WTC11 (cell line): Measurements from ENCODE around the gene FATE1. TPM values are rescaled to one million over a fixed set of nuclear protein-coding genes. Genes with fewer than 3 reads are reported as not detected.

Experiments used
- ATAC-seq: fragments of 200-7000 bp; cut with Tn5 transposase; 2 replicates; pipeline ENCODE4 v1.10.0; 2021; ENCODE audit warnings: mild to moderate bottlenecking, moderate library complexity
- CTCF ChIA-PET: fragments of 300-600 bp; sonication (Branson Sonifier 250); formaldehyde crosslinking; loops from one replicate; lab custom pipeline; 2021; ENCODE audit warnings: antibody characterized with exemption; lab: Charles Lee
- POLR2A ChIA-PET: fragments of 350-600 bp; sonication (Branson Sonifier 250); formaldehyde crosslinking; loops from one replicate; lab custom pipeline; 2021; ENCODE audit warnings: antibody characterized with exemption; lab: Charles Lee
- DNase-seq: peaks from one replicate; pipeline ENCODE4 v3.0.0; 2021; ENCODE audit warnings: low spot score
- H3K27ac Mint-ChIP-seq: 2 replicates; pipeline ENCODE4 v1.8.0; 2021; ENCODE audit warnings: mixed read lengths
- H3K27me3 Mint-ChIP-seq: 2 replicates; pipeline ENCODE4 v1.8.0; 2021; ENCODE audit warnings: low read depth, mild to moderate bottlenecking, moderate library complexity, mixed read lengths
- H3K36me3 Mint-ChIP-seq: 2 replicates; pipeline ENCODE4 v1.8.0; 2021; ENCODE audit warnings: mixed read lengths
- H3K4me1 Mint-ChIP-seq: 2 replicates; pipeline ENCODE4 v1.8.0; 2022; ENCODE audit warnings: mixed read lengths
- H3K4me3 Mint-ChIP-seq: 2 replicates; pipeline ENCODE4 v1.8.0; 2021; ENCODE audit warnings: mild to moderate bottlenecking, moderate library complexity, mixed read lengths
- H3K9me3 Mint-ChIP-seq: 2 replicates; pipeline ENCODE4 v1.8.0; 2021; ENCODE audit warnings: mixed read lengths
- ATF1 ChIP-seq: sonication (generic); formaldehyde crosslinking; IDR thresholded peaks from 2 replicates; pipeline ENCODE4 v1.8.1; 2023; ENCODE audit warnings: mild to moderate bottlenecking, moderate library complexity, missing genetic modification reagents
- CBFB ChIP-seq: sonication (generic); formaldehyde crosslinking; IDR thresholded peaks from 2 replicates; pipeline ENCODE4 v1.8.1; 2022; ENCODE audit warnings: mild to moderate bottlenecking, low read depth, missing genetic modification reagents
- CDX4 ChIP-seq: fragments of 250-450 bp; sonication (Bioruptor Pico); IDR thresholded peaks from 2 replicates; pipeline ENCODE4 v1.9.0; 2021; ENCODE audit warnings: moderate library complexity, mild to moderate bottlenecking, inconsistent platforms, borderline replicate concordance
- CTCF ChIP-seq: fragments of 200-600 bp; IDR thresholded peaks from 2 replicates; pipeline ENCODE4 v1.8.0; 2022; ENCODE audit warnings: antibody characterized with exemption
- E2F1 ChIP-seq: sonication (generic); formaldehyde crosslinking; IDR thresholded peaks from 2 replicates; pipeline ENCODE4 v1.8.0; 2022; ENCODE audit warnings: mild to moderate bottlenecking, missing genetic modification reagents
- EMX1 ChIP-seq: fragments of 250-450 bp; sonication (Bioruptor Pico); IDR thresholded peaks from 2 replicates; pipeline ENCODE4 v1.8.0; 2021; ENCODE audit warnings: mild to moderate bottlenecking
- FOXP1 ChIP-seq: sonication (generic); formaldehyde crosslinking; IDR thresholded peaks from 2 replicates; pipeline ENCODE4 v1.8.0; 2022; ENCODE audit warnings: missing genetic modification reagents, mild to moderate bottlenecking, moderate library complexity, borderline replicate concordance
- HMGA2 ChIP-seq: fragments of 250-450 bp; sonication (Bioruptor Pico); IDR thresholded peaks from 2 replicates; pipeline ENCODE4 v1.4.0; 2021; ENCODE audit warnings: mild to moderate bottlenecking, moderate library complexity
- NR2C2 ChIP-seq: sonication (generic); formaldehyde crosslinking; IDR thresholded peaks from 2 replicates; pipeline ENCODE4 v1.8.0; 2022; ENCODE audit warnings: mild to moderate bottlenecking, missing genetic modification reagents
- NR3C1 ChIP-seq: sonication (generic); formaldehyde crosslinking; conservative IDR thresholded peaks from 2 replicates; pipeline ENCODE4 v1.8.1; 2023; ENCODE audit warnings: low read depth, mild to moderate bottlenecking, missing genetic modification reagents
- RORB ChIP-seq: fragments of 250-450 bp; sonication (Bioruptor Pico); IDR thresholded peaks from 2 replicates; pipeline ENCODE4 v1.9.0; 2021; ENCODE audit warnings: mild to moderate bottlenecking
- SP1 ChIP-seq: sonication (generic); formaldehyde crosslinking; conservative IDR thresholded peaks from 2 replicates; pipeline ENCODE4 v1.8.1; 2022; ENCODE audit warnings: missing genetic modification reagents
- TP53 ChIP-seq: sonication (generic); formaldehyde crosslinking; IDR thresholded peaks from 2 replicates; pipeline ENCODE4 v1.8.1; 2023; ENCODE audit warnings: mild to moderate bottlenecking, missing genetic modification reagents
- ZNF138 ChIP-seq: sonication (generic); formaldehyde crosslinking; conservative IDR thresholded peaks from 2 replicates; pipeline ENCODE4 v1.8.1; 2022; ENCODE audit warnings: mild to moderate bottlenecking, moderate library complexity, missing genetic modification reagents
- total RNA-seq: library from RNA; stranded (reverse); gene quantifications from 3 replicates; pipeline ENCODE4 v1.2.3, GENCODE V29; 2021
- TF ChIP-seq, protein P1 (sequence below): sonication (generic); formaldehyde crosslinking; IDR thresholded peaks from 2 replicates; pipeline ENCODE4 v1.8.1; 2023; ENCODE audit warnings: mild to moderate bottlenecking, missing genetic modification reagents
- TF ChIP-seq, protein P2 (sequence below): sonication (generic); formaldehyde crosslinking; IDR thresholded peaks from 2 replicates; pipeline ENCODE4 v1.8.1; 2022; ENCODE audit warnings: low read depth, missing genetic modification reagents, borderline replicate concordance
- TF ChIP-seq, protein P3 (sequence below): sonication (generic); formaldehyde crosslinking; IDR thresholded peaks from 2 replicates; pipeline ENCODE4 v1.8.0; 2022; ENCODE audit warnings: mild to moderate bottlenecking, missing genetic modification reagents
- TF ChIP-seq, protein P4 (sequence below): sonication (generic); formaldehyde crosslinking; conservative IDR thresholded peaks from 2 replicates; pipeline ENCODE4 v1.8.1; 2023; ENCODE audit warnings: mild to moderate bottlenecking, low read depth, missing genetic modification reagents, moderate library complexity
- TF ChIP-seq, protein P5 (sequence below): sonication (generic); formaldehyde crosslinking; IDR thresholded peaks from 2 replicates; pipeline ENCODE4 v1.8.1; 2023; ENCODE audit warnings: mild to moderate bottlenecking, moderate library complexity, missing genetic modification reagents

The FATE1 gene
- total RNA-seq, 1 experiment from 2014 or later = not detected

DNA sequence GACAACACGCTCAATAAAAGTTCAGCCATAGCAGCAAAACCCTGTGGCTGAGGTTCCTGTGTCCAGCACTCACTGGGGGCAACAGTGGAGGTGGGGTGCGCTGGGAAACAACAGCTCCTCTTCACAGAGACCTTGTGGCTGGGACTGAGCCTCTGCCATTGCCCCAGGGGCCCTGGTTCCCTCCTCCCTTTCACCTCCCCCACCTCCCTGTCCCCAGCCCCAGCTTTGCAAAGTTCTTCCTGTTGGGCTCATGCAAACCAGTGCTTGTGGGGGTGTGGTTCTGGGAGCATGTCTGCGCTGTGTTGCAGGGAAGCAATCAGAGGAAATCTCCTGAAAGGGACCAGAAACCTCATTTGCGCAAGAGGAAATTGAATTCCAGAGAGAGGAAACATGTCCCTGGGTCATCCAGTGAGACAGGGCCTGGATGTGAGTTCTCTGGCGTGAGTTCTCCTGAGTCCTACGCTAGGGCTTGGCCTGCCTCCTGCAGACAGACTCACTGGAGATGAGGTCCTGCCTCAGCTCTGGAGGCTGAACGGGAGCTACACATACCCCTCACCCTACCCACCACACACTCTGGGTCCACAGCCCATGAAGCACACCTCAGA is 7.4 kb downstream of the FATE1 start (continued):
- TF ChIP-seq, protein P1, sequence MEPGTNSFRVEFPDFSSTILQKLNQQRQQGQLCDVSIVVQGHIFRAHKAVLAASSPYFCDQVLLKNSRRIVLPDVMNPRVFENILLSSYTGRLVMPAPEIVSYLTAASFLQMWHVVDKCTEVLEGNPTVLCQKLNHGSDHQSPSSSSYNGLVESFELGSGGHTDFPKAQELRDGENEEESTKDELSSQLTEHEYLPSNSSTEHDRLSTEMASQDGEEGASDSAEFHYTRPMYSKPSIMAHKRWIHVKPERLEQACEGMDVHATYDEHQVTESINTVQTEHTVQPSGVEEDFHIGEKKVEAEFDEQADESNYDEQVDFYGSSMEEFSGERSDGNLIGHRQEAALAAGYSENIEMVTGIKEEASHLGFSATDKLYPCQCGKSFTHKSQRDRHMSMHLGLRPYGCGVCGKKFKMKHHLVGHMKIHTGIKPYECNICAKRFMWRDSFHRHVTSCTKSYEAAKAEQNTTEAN (CRISPR knock-in tag) = no peak
- TF ChIP-seq CTCF = no peak

GRCh38 chrX:151724563-151725337 is 8.9 kb downstream of the FATE1 start:
- no peak for DNase-seq
- H3K4me3 Mint-ChIP-seq = no peak overlapping the region
- ChIA-PET POLR2A (no interaction called here), CTCF (interaction anchor here (1.1 to 3.4 kb wide), 2 partner anchors 10 to 916 kb away, joined by 3 to 9 read pairs; no protein-coding TSS in a partner anchor)
- H3K27ac Mint-ChIP-seq = no peak overlapping the region
- ATAC-seq = no peak
- TF ChIP-seq SP1 (no peak), NR3C1 (CRISPR knock-in tag) (no peak), CBFB (CRISPR knock-in tag) (no peak), TP53 (CRISPR knock-in tag) (no peak), EMX1 (no peak)
- TF ChIP-seq, protein P2, sequence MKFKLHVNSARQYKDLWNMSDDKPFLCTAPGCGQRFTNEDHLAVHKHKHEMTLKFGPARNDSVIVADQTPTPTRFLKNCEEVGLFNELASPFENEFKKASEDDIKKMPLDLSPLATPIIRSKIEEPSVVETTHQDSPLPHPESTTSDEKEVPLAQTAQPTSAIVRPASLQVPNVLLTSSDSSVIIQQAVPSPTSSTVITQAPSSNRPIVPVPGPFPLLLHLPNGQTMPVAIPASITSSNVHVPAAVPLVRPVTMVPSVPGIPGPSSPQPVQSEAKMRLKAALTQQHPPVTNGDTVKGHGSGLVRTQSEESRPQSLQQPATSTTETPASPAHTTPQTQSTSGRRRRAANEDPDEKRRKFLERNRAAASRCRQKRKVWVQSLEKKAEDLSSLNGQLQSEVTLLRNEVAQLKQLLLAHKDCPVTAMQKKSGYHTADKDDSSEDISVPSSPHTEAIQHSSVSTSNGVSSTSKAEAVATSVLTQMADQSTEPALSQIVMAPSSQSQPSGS = no peak
- H3K9me3 Mint-ChIP-seq = no peaks in the 10 kb centered on the region
- peaks cover 19% of the 10 kb centered on the region for H3K4me1 Mint-ChIP-seq
- no peaks in the 10 kb centered on the region for H3K36me3 Mint-ChIP-seq
- peaks cover 4% of the 10 kb centered on the region; the same call in 1 of the 2 replicates for H3K27me3 Mint-ChIP-seq

DNA sequence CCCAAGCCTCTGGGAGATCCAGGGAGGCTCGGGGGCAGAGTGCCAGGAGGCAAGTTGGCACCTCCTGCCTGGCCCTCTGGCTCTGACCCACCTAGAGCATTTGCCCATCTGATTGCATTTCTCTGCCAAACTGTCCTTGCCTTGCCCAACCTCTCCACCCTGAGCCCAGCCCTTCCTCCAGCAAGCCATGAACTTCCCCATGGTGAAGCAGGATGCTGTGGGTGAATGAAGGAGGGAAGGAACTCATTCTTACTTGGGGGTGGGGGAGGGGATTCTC is 9.4 kb downstream of the FATE1 start:
- TF ChIP-seq, protein P3, sequence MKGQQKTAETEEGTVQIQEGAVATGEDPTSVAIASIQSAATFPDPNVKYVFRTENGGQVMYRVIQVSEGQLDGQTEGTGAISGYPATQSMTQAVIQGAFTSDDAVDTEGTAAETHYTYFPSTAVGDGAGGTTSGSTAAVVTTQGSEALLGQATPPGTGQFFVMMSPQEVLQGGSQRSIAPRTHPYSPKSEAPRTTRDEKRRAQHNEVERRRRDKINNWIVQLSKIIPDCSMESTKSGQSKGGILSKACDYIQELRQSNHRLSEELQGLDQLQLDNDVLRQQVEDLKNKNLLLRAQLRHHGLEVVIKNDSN (CRISPR knock-in tag) = no peak
- TF ChIP-seq NR2C2 (CRISPR knock-in tag) = no peak
- no peak for TF ChIP-seq RORB
- TF ChIP-seq, protein P4, sequence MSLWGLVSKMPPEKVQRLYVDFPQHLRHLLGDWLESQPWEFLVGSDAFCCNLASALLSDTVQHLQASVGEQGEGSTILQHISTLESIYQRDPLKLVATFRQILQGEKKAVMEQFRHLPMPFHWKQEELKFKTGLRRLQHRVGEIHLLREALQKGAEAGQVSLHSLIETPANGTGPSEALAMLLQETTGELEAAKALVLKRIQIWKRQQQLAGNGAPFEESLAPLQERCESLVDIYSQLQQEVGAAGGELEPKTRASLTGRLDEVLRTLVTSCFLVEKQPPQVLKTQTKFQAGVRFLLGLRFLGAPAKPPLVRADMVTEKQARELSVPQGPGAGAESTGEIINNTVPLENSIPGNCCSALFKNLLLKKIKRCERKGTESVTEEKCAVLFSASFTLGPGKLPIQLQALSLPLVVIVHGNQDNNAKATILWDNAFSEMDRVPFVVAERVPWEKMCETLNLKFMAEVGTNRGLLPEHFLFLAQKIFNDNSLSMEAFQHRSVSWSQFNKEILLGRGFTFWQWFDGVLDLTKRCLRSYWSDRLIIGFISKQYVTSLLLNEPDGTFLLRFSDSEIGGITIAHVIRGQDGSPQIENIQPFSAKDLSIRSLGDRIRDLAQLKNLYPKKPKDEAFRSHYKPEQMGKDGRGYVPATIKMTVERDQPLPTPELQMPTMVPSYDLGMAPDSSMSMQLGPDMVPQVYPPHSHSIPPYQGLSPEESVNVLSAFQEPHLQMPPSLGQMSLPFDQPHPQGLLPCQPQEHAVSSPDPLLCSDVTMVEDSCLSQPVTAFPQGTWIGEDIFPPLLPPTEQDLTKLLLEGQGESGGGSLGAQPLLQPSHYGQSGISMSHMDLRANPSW (CRISPR knock-in tag) = no peak
- TF ChIP-seq E2F1 = no peak
- no peak for TF ChIP-seq ZNF138 (CRISPR knock-in tag)
- no peak for TF ChIP-seq HMGA2
- no peak for TF ChIP-seq EMX1
- no peak for TF ChIP-seq CDX4 (CRISPR knock-in tag)
- TF ChIP-seq FOXP1 = no peak
- TF ChIP-seq, protein P5, sequence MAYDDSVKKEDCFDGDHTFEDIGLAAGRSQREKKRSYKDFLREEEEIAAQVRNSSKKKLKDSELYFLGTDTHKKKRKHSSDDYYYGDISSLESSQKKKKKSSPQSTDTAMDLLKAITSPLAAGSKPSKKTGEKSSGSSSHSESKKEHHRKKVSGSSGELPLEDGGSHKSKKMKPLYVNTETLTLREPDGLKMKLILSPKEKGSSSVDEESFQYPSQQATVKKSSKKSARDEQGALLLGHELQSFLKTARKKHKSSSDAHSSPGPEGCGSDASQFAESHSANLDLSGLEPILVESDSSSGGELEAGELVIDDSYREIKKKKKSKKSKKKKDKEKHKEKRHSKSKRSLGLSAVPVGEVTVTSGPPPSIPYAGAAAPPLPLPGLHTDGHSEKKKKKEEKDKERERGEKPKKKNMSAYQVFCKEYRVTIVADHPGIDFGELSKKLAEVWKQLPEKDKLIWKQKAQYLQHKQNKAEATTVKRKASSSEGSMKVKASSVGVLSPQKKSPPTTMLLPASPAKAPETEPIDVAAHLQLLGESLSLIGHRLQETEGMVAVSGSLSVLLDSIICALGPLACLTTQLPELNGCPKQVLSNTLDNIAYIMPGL (CRISPR knock-in tag) = no peak
- TF ChIP-seq ATF1 = no peak
- Mint-ChIP-seq H3K27ac (no peak overlapping the region), H3K27me3 (peaks cover 4% of the 10 kb centered on the region; the same call in 1 of the 2 replicates), H3K4me3 (no peak overlapping the region), H3K36me3 (no peaks in the 10 kb centered on the region), H3K9me3 (no peaks in the 10 kb centered on the region), H3K4me1 (peaks cover 19% of the 10 kb centered on the region)
- ChIA-PET CTCF (interaction anchor here (1.1 to 3.4 kb wide), 2 partner anchors 11 to 916 kb away, joined by 3 to 9 read pairs; no protein-coding TSS in a partner anchor), POLR2A (no interaction called here)
- ATAC-seq (no peak), DNase-seq (no peak)
